H1 (cell line): Measurements from ENCODE around the gene SYNGR4. TPM values are rescaled to one million over a fixed set of nuclear protein-coding genes. Genes with fewer than 3 reads are reported as not detected.

Source experiments
- CTCF ChIA-PET: fragments of 300-600 bp; sonication (Branson Sonifier 250); formaldehyde crosslinking; loops from one replicate; lab custom pipeline; 2021; ENCODE audit not compliant: partially characterized antibody; lab: Charles Lee
- POLR2A ChIA-PET: fragments of 300-600 bp; sonication (Branson Sonifier 250); formaldehyde crosslinking; loops from one replicate; lab custom pipeline; 2021; ENCODE audit warnings: inconsistent platforms; ENCODE audit not compliant: partially characterized antibody; lab: Charles Lee
- DNase-seq, 2 experiments: peaks; one replicate each; pipeline versions ENCODE4 v3.0.0 to v3.0.0-alpha.2; 2010 to 2022; ENCODE audit warnings: low spot score in 2 of 2, low read depth in 1 of 2, mixed read lengths in 1 of 2
- FAIRE-seq: peaks from 2 replicates; lab custom pipeline; 2011; peaks lifted over from hg19 to GRCh38; lab: Jason Lieb, UNC
- H2AFZ ChIP-seq: 2 replicates; pipeline ENCODE4 v1.8.1; 2012; ENCODE audit warnings: low read length, inconsistent platforms
- H2AK5ac ChIP-seq: 2 replicates; pipeline ENCODE4 v1.6.1; 2013; ENCODE audit warnings: low read depth, low read length
- H2BK120ac ChIP-seq: replicated peaks from 2 replicates; pipeline ENCODE3; 2013; ENCODE audit warnings: low read depth, low read length, inconsistent platforms
- H2BK12ac ChIP-seq: 2 replicates; pipeline ENCODE4 v1.6.1; 2013; ENCODE audit warnings: low read depth, low read length
- H2BK15ac ChIP-seq: 2 replicates; pipeline ENCODE4 v1.6.1; 2013; ENCODE audit warnings: low read length
- H2BK20ac ChIP-seq: 2 replicates; pipeline ENCODE4 v1.6.1; 2013; ENCODE audit warnings: low read length
- H2BK5ac ChIP-seq: 2 replicates; pipeline ENCODE4 v1.6.1; 2013; ENCODE audit warnings: low read depth, low read length
- H3K14ac ChIP-seq: 2 replicates; pipeline ENCODE4 v1.6.1; 2013; ENCODE audit warnings: inconsistent platforms; ENCODE audit not compliant: insufficient read length
- H3K18ac ChIP-seq: 2 replicates; pipeline ENCODE4 v1.6.1; 2013; ENCODE audit warnings: low read length; ENCODE audit errors: extremely low read depth
- H3K23ac ChIP-seq: 2 replicates; pipeline ENCODE4 v1.6.1; 2013; ENCODE audit warnings: inconsistent platforms; ENCODE audit not compliant: insufficient read length
- H3K23me2 ChIP-seq: 2 replicates; pipeline ENCODE4 v1.6.1; 2013; ENCODE audit warnings: low read depth, low read length
- H3K27ac ChIP-seq: 2 replicates; pipeline ENCODE4 v1.6.1; 2011; ENCODE audit warnings: low read depth, low read length, inconsistent platforms
- H3K27me3 ChIP-seq, 4 experiments: replicated peaks in 1 of 4; 1 replicate in 1 of 4; 2 replicates in 3 of 4; pipeline versions ENCODE4 v1.6.1 to v1.8.1; 2011 to 2013; ENCODE audit warnings: low read length in 3 of 4, mild to moderate bottlenecking in 3 of 4, inconsistent platforms in 2 of 4, mixed read lengths in 2 of 4, moderate library complexity in 1 of 4; ENCODE audit not compliant: control insufficient read depth in 3 of 4, insufficient read depth in 3 of 4; ENCODE audit errors: extremely low read depth in 1 of 4
- H3K36me3 ChIP-seq, 4 experiments: 2 replicates each; pipeline versions ENCODE4 v1.6.1 to v1.8.1; 2011 to 2013; ENCODE audit warnings: mild to moderate bottlenecking in 4 of 4, low read length in 3 of 4, moderate library complexity in 2 of 4, control low read depth in 1 of 4, inconsistent platforms in 1 of 4; ENCODE audit not compliant: insufficient read depth in 4 of 4, control insufficient read depth in 2 of 4
- H3K4ac ChIP-seq: replicated peaks from 2 replicates; pipeline ENCODE3; 2013; ENCODE audit warnings: low read length, low read depth, mixed read lengths, inconsistent platforms; ENCODE audit not compliant: insufficient read length
- H3K4me1 ChIP-seq, 4 experiments: replicated peaks in 1 of 4; 1 replicate in 1 of 4; 2 replicates in 3 of 4; pipeline versions ENCODE4 v1.6.1 to v1.8.1; 2011 to 2013; ENCODE audit warnings: low read length in 3 of 4, inconsistent platforms in 2 of 4, mixed read lengths in 1 of 4; ENCODE audit not compliant: insufficient read depth in 4 of 4, control insufficient read depth in 3 of 4
- H3K4me2 ChIP-seq, 2 experiments: 2 replicates each; pipeline versions ENCODE4 v1.6.1 to v1.8.1; 2011 to 2013; ENCODE audit warnings: low read depth in 2 of 2, low read length in 2 of 2, control low read depth in 1 of 2, inconsistent platforms in 1 of 2, mild to moderate bottlenecking in 1 of 2; ENCODE audit not compliant: insufficient read depth in 1 of 2
- H3K4me3 ChIP-seq, 4 experiments: fragments of 200-600, 300-600 bp in 1 of 4; sonication (generic), shearing (Covaris generic), sonication (Bioruptor Twin) in 1 of 4; 2 replicates each; pipeline versions ENCODE4 v1.5.1 to v1.8.1; 2011 to 2016; ENCODE audit warnings: low read length in 4 of 4, low read depth in 3 of 4, control low read depth in 2 of 4, inconsistent platforms in 2 of 4, mild to moderate bottlenecking in 2 of 4, mixed read lengths in 1 of 4, moderate library complexity in 1 of 4; ENCODE audit not compliant: insufficient read depth in 2 of 4; ENCODE audit errors: extremely low read depth in 1 of 4
- H3K56ac ChIP-seq: replicated peaks from 2 replicates; pipeline ENCODE3; 2013; ENCODE audit warnings: low read depth, mild to moderate bottlenecking, mixed read lengths, low read length, inconsistent platforms; ENCODE audit not compliant: insufficient read length
- H3K79me1 ChIP-seq: 2 replicates; pipeline ENCODE4 v1.6.1; 2013; ENCODE audit warnings: low read depth, low read length, control low read depth
- H3K79me2 ChIP-seq, 2 experiments: 2 replicates each; pipeline versions ENCODE4 v1.6.1 to v1.8.1; 2012 to 2013; ENCODE audit warnings: low read length in 2 of 2, mild to moderate bottlenecking in 2 of 2, inconsistent platforms in 1 of 2; ENCODE audit not compliant: insufficient read depth in 2 of 2, control insufficient read depth in 1 of 2
- H3K9ac ChIP-seq, 4 experiments: replicated peaks in 1 of 4; 1 replicate in 1 of 4; 2 replicates in 3 of 4; pipeline versions ENCODE4 v1.6.1 to v1.8.1; 2011 to 2013; ENCODE audit warnings: low read depth in 3 of 4, low read length in 3 of 4, control low read depth in 2 of 4, mild to moderate bottlenecking in 2 of 4, moderate library complexity in 2 of 4, inconsistent platforms in 1 of 4; ENCODE audit errors: extremely low read depth in 1 of 4
- H3K9me3 ChIP-seq, 2 experiments: 2 replicates each; pipeline versions ENCODE4 v1.6.1 to v1.8.1; 2012 to 2013; ENCODE audit warnings: mild to moderate bottlenecking in 2 of 2, moderate library complexity in 2 of 2, control low read depth in 1 of 2, inconsistent platforms in 1 of 2, low read depth in 1 of 2, low read length in 1 of 2, mixed read lengths in 1 of 2; ENCODE audit not compliant: insufficient read depth in 2 of 2
- H4K20me1 ChIP-seq, 2 experiments: replicated peaks in 1 of 2; 2 replicates each; pipeline versions ENCODE3 to v1.8.1; 2011 to 2013; ENCODE audit warnings: inconsistent platforms in 2 of 2, low read length in 2 of 2, mild to moderate bottlenecking in 1 of 2; ENCODE audit not compliant: insufficient read depth in 2 of 2, control insufficient read depth in 1 of 2
- H4K5ac ChIP-seq: 2 replicates; pipeline ENCODE4 v1.6.1; 2013; ENCODE audit warnings: low read length, low read depth, mixed read lengths, inconsistent platforms; ENCODE audit not compliant: insufficient read length
- H4K8ac ChIP-seq: 2 replicates; pipeline ENCODE4 v1.8.0; 2013; ENCODE audit warnings: mild to moderate bottlenecking, moderate library complexity, low read length, inconsistent platforms; ENCODE audit not compliant: insufficient read depth; ENCODE audit errors: extremely low read depth
- H4K91ac ChIP-seq: replicated peaks from 2 replicates; pipeline ENCODE3; 2013; ENCODE audit warnings: low read length, mixed read lengths, inconsistent platforms; ENCODE audit not compliant: insufficient read length
- BACH1 ChIP-seq: IDR thresholded peaks from 2 replicates; pipeline ENCODE4 v1.6.1; 2012; ENCODE audit warnings: low read length, improper control_type of control experiment
- CTBP2 ChIP-seq: IDR thresholded peaks from 2 replicates; pipeline ENCODE4 v1.7.0; 2011; ENCODE audit warnings: borderline replicate concordance, mild to moderate bottlenecking, moderate library complexity, mixed read lengths, low read length; ENCODE audit not compliant: insufficient read depth, insufficient read length
- KDM4A ChIP-seq: IDR thresholded peaks from one replicate; pipeline ENCODE4 v1.7.1; 2012; ENCODE audit warnings: low read depth, mild to moderate bottlenecking, moderate library complexity, low read length, inconsistent platforms; ENCODE audit not compliant: severe bottlenecking
- NRF1 ChIP-seq: IDR thresholded peaks from 2 replicates; pipeline ENCODE4 v1.6.1; 2011; ENCODE audit warnings: mild to moderate bottlenecking, low read depth, low read length, improper control_type of control experiment
- POLR2A ChIP-seq, 2 experiments: IDR thresholded peaks; 1 replicate in 1 of 2; 2 replicates in 1 of 2; pipeline ENCODE4 v1.6.1; 2011; ENCODE audit warnings: low read depth in 2 of 2, low read length in 2 of 2, mild to moderate bottlenecking in 2 of 2; ENCODE audit errors: control extremely low read depth in 1 of 2
- SIRT6 ChIP-seq: IDR thresholded peaks from one replicate; pipeline ENCODE4 v1.7.1; 2012; ENCODE audit warnings: low read length, inconsistent platforms
- WGBS, 2 experiments: shearing (Covaris generic) in 1 of 2; methylation state at CpG; one replicate each; pipeline versions ENCODE4 v1.1.6 to v1.1.7; 2013 to 2015; ENCODE audit warnings: low lambda C conversion rate in 2 of 2, mixed read lengths in 2 of 2, inconsistent platforms in 1 of 2, low coverage in 1 of 2, missing lambda C conversion rate in 1 of 2; ENCODE audit not compliant: insufficient replicate concordance in 2 of 2, insufficient coverage in 1 of 2, insufficient read length in 1 of 2; ENCODE audit errors: extremely low coverage in 1 of 2, missing lambda C conversion rate in 1 of 2; 5-methylcytosine and 5-hydroxymethylcytosine counted together
- polyA plus RNA-seq, 7 experiments: library from polyadenylated mRNA; depleted of rRNA in 3 of 7; stranded (reverse) in 5 of 7; unstranded in 2 of 7; fragments of >200 nt in 5 of 7; fragments of 200-250 nt in 2 of 7; gene quantifications; 1 replicate in 5 of 7; 2 replicates in 1 of 7; 4 replicates in 1 of 7; pipeline versions ENCODE4 v1.2.1 to v1.2.3, GENCODE V29; 2011 to 2013; ENCODE audit warnings: missing spikeins in 2 of 7, mixed read lengths in 2 of 7
- total RNA-seq: library from RNA; stranded (reverse); fragmentation: NEBNext Ultra II Directional; extraction: Animal tissue kit (Norgen Biotek cat#: 25700); gene quantifications from 2 replicates; pipeline ENCODE4 v1.2.1, GENCODE V29; 2021

The SYNGR4 gene
- total and polyA plus RNA-seq, 2 of the 8 experiments (the other 6 are each of a cell fraction or from before 2014, with no cell fraction given): 0.41 TPM; not detected in 1

- Histone ChIP-seq H2BK120ac (peak overlapping the region; percentile 61), H3K9ac (peak overlapping the region in 2 of 4 experiments; percentile 45 to 59; a peak in 4 of 7 replicates), H3K27me3 (peaks cover 0 to 10% (median 2%) of the 10 kb centered on the region in 4 experiments; a peak in 3 of 7 replicates), H3K4me2 (peak overlapping the region; percentile 77 to 92), H3K36me3 (no peaks in the 10 kb centered on the region; a peak in 1 of 8 replicates), H4K20me1 (no peaks in the 10 kb centered on the region), H3K23ac (no peak overlapping the region), H3K4me1 (peaks cover 0 to 5% (median 4%) of the 10 kb centered on the region in 4 experiments; a peak in 4 of 7 replicates), H3K23me2 (peaks cover 7% of the 10 kb centered on the region), H3K9me3 (no peaks in the 10 kb centered on the region), H2BK12ac (0 out of 2 replicates have a peak overlapping the region, but pooled peaks have one; percentile 70), H2AFZ (peak overlapping the region; percentile 91), H3K79me1 (no peaks in the 10 kb centered on the region), H3K27ac (peak overlapping the region; percentile 77; the same call in 1 of the 2 replicates), H3K14ac (no peak overlapping the region), H3K4ac (peak overlapping the region; percentile 32), H2BK5ac (peak overlapping the region; percentile 85; the same call in 1 of the 2 replicates), H2BK15ac (no peak overlapping the region), H2BK20ac (no peak overlapping the region), H3K56ac (peak overlapping the region; percentile 12), H3K4me3 (peak overlapping the region; percentile 19 to 61 (median 46); a peak in 6 of 8 replicates), H2AK5ac (peak overlapping the region; percentile 65; the same call in 1 of the 2 replicates), H4K5ac (peak overlapping the region; percentile 74), H3K18ac (peak overlapping the region; percentile 44), H3K79me2 (no peaks in the 10 kb centered on the region), H4K8ac (peak overlapping the region; percentile 89; the same call in 1 of the 2 replicates), H4K91ac (peak overlapping the region; percentile 81)
- FAIRE-seq (no peak), DNase-seq (no peak)
- TF ChIP-seq BACH1 (no peak), SIRT6 (no peak), NRF1 (no peak), CTBP2 (no peak), KDM4A (peak; percentile 38), POLR2A (IDR thresholded peaks at IDR 0.05; ENCODE audit: control extremely low read depth in 1 of 2, low read depth in 2 of 2, low read length in 2 of 2) (0 out of 3 replicates have a peak, but pooled peaks of 1 of the 2 experiments have one; percentile 5)
- ChIA-PET POLR2A (interaction anchor here (0.9 to 3.1 kb wide), 11 partner anchors 14 to 122 kb away, joined by 3 to 27 read pairs (median 5); partner anchors contain the start of genes GRIN2D and KDELR1), CTCF (interaction anchor here (1.2 to 2.6 kb wide), 4 partner anchors 8 to 31 kb away, joined by 3 to 12 read pairs (median 6); partner anchors contain the start of gene KDELR1)
- WGBS, 2 experiments: 67% methylated on average over 10 of the region's 10 CpGs; no CpG with 5 or more reads in 1 of the 2 experiments
Observed at GRCh38 chr19:48364598-48365348, 606 bp downstream of the SYNGR4 start.
